Muscle layer of duodenum (tissue), 2 donors: ENCODE data around the gene PSMD13.
A peak's percentile ranks its signal among the peaks of the same experiment; 100 is the strongest.
"Not testable (repeated sequence)": the region's sequence is repeated elsewhere in the genome, so short reads cannot be mapped to it uniquely, and the experiment has no call there.

Source experiments
- H3K27ac ChIP-seq: one replicate; pipeline ENCODE4 v1.7.0; 2013; ENCODE audit warnings: mild to moderate bottlenecking, low read length
- H3K27me3 ChIP-seq: one replicate; pipeline ENCODE4 v1.7.0; 2013; ENCODE audit warnings: low read depth, mild to moderate bottlenecking, control low read depth, low read length
- H3K36me3 ChIP-seq, 2 donors: one replicate each; pipeline ENCODE4 v1.7.0; 2013; ENCODE audit warnings: low read length in 2 of 2, control low read depth in 1 of 2, mild to moderate bottlenecking in 1 of 2; ENCODE audit not compliant: insufficient read depth in 2 of 2, control insufficient read depth in 1 of 2
- H3K4me1 ChIP-seq, 2 donors: one replicate each; pipeline ENCODE4 v1.7.0; 2013; ENCODE audit warnings: low read length in 2 of 2, mild to moderate bottlenecking in 2 of 2, control low read depth in 1 of 2, moderate library complexity in 1 of 2; ENCODE audit not compliant: insufficient read depth in 2 of 2, control insufficient read depth in 1 of 2
- H3K4me3 ChIP-seq, 2 donors: one replicate each; pipeline ENCODE4 v1.7.0; 2013; ENCODE audit warnings: low read length in 2 of 2, low read depth in 1 of 2, mild to moderate bottlenecking in 1 of 2
- H3K9me3 ChIP-seq, 2 donors: one replicate each; pipeline ENCODE4 v1.7.0; 2013; ENCODE audit warnings: low read length in 2 of 2, control low read depth in 1 of 2, mild to moderate bottlenecking in 1 of 2; ENCODE audit not compliant: control insufficient read depth in 1 of 2
- donor health status: healthy.

Gene PSMD13

GRCh38 chr11:236774-237767, at the start of gene PSMD13:
Gene PSMD13, plus strand, starts transcription at chr11:236976. Its CDS starts 74 bp downstream, at chr11:237050.
- H3K4me1 ChIP-seq: peaks cover 8 to 23% of the 10 kb centered on the region in 2 donors

GRCh38 chr11:189200-189783, 47.5 kb upstream of the PSMD13 start:
- not testable (repeated sequence) for H3K4me3 ChIP-seq, H3K27ac ChIP-seq, H3K4me1 ChIP-seq, H3K27me3 ChIP-seq, H3K9me3 ChIP-seq, H3K36me3 ChIP-seq

More at GRCh38 chr11:236774-237767, at the start of gene PSMD13:
- Histone ChIP-seq H3K9me3 (no peaks in the 10 kb centered on the region), H3K27ac (peak within 1 kb of the TSS; percentile 97), H3K36me3 (peaks cover 18 to 26% of the 10 kb centered on the region in 2 donors), H3K27me3 (no peaks in the 10 kb centered on the region), H3K4me3 (peak within 1 kb of the TSS; percentile 70 to 94)

- not testable (repeated sequence) for H3K27ac ChIP-seq, H3K9me3 ChIP-seq, H3K4me1 ChIP-seq, H3K4me3 ChIP-seq, H3K36me3 ChIP-seq, H3K27me3 ChIP-seq
Observed at GRCh38 chr11:189843-190311, 46.9 kb upstream of the PSMD13 start.

DNA sequence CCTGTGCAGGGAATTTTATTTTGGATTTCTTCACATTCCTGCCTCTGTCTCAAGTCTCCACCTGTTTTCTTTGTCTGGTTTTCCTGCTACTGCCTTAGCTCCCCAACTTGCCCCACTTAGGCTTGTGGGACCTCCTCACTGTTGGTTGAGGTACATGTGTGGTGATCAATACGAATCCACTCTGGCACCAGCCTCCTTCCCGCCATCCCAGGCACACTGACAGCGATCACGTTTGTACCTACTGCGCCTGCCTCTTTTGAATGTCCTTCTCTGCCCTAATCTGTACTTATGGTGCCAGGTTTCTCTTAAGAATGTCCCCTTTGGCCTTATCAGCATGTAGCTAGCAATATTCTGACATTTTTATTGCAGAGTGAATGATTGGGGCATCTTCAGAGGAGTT, 46.2 kb upstream of the PSMD13 start:
- H3K27ac ChIP-seq, H3K9me3 ChIP-seq, H3K4me1 ChIP-seq, H3K4me3 ChIP-seq, H3K36me3 ChIP-seq, H3K27me3 ChIP-seq: not testable (repeated sequence)

DNA sequence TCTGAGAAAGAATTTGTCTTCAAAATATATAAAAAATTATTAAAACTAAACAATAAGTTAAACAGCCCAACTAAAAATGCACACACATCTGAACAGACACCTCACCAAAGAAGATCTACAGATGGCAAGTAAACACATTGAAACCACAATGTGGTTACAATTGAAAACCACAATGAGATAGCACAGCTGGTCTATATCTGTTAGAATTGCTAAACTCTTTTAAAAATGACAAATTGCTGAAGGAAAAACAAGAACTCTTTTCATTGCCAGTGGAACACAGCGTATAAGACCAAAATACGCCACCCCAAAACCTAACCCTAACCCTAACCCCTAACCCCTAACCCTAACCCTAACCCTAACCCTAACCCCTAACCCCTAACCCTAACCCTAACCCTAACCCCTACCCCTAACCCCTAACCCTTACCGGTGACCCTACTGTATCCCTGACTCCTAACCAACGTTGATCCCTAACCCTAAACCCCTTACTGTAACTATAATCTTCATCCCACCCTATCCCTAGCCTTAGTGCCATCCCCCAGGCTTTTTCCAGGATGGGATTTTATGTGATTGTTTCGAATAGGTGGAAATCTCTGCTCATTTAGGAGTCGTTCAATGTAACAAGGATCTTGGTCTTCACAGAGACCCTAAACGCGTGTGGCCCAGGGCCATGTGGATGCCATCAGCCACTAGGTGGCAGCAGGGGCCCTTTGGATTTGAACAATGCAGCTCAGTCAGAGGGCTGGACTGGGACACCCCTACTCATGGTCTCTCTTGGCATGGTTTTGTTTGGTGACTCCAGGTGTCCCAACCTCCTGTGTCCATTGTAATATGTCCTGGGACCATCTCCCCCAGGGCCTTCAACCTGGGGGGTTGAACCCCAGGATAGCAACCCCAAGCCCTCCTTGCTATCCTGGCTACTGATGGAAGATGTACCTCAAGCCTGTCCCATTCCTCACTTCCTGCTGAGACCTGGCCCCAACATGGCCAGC, 45.0 kb upstream of the PSMD13 start:
- H3K27ac ChIP-seq, H3K36me3 ChIP-seq, H3K9me3 ChIP-seq, H3K4me1 ChIP-seq, H3K4me3 ChIP-seq, H3K27me3 ChIP-seq: not testable (repeated sequence)

GRCh38 chr11:192674-193128, 44.1 kb upstream of the PSMD13 start, which contains the start of gene SCGB1C1:
Gene SCGB1C1, plus strand, starts transcription at chr11:193078. Its CDS starts 22 bp downstream, at chr11:193100.
- not testable (repeated sequence) for H3K4me1 ChIP-seq, H3K9me3 ChIP-seq, H3K27me3 ChIP-seq, H3K27ac ChIP-seq, H3K36me3 ChIP-seq, H3K4me3 ChIP-seq

DNA sequence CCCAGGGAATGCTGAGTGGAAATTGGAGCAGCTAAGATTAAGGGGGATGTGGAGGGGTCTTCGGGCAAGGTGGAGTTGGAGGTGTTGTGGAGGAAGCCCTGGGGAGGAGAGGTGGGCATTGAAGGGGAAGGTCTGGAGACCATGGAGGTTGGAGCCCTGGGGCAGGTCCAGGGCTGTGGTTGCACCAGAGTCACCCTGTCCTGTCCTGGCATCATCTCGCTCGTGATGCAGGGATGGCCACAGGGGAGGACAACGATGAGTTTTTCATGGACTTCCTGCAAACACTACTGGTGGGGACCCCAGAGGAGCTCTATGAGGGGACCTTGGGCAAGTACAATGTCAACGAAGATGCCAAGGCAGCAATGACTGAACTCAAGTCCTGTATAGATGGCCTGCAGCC, 43.3 kb upstream of the PSMD13 start:
- H3K27me3 ChIP-seq, H3K36me3 ChIP-seq, H3K4me3 ChIP-seq, H3K27ac ChIP-seq, H3K9me3 ChIP-seq, H3K4me1 ChIP-seq: not testable (repeated sequence)

DNA sequence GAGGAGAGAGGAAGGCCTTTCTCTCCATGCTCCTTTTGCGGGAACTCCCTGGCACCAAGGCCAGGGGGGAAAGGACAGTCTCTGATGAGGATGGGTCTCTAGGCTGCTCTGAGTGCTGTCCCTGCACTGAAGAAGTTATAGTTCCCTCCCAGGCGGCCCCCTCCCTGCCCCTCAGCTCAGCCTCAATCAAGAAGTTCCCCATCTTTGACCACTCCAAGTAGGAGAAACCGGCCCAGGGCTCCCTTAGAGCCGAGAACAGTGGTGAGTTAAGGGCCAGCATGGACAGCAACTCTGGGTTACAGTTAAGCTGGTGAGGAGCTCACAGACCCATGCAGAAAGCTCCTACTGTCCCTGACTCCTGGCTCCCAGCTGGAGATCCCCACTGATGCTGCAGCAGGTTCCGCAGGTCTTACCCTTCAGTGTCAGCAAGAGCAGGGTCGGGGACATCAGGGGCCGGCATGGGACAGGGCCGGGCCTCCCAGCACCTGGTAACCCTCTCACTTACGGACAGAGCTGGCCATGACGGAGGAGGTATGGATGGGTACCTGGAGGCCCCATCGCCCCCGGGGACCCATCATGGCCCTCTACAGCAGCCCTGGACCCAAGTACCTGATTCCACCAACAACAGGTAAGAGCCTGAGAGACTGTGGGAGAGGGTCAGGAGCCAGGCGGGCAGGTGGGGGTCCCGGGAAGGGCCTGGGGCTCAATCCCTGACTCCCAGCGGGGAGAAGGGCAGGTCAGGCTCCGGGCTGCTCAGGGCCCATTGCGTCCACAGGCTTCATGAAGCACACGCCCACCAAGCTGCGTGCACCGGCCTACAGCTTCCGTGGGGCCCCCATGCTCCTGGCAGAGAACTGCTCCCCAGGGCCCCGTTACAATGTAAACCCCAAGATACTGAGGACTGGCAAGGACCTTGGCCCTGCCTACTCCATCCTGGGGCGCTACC, 39.7 kb upstream of the PSMD13 start:
- H3K4me3 ChIP-seq: no peak overlapping the region
- no peaks in the 10 kb centered on the region for H3K4me1 ChIP-seq
- H3K36me3 ChIP-seq: peaks cover 0 to 7% of the 10 kb centered on the region in 2 donors
- no peaks in the 10 kb centered on the region for H3K9me3 ChIP-seq
- no peak overlapping the region for H3K27ac ChIP-seq
- no peaks in the 10 kb centered on the region for H3K27me3 ChIP-seq

DNA sequence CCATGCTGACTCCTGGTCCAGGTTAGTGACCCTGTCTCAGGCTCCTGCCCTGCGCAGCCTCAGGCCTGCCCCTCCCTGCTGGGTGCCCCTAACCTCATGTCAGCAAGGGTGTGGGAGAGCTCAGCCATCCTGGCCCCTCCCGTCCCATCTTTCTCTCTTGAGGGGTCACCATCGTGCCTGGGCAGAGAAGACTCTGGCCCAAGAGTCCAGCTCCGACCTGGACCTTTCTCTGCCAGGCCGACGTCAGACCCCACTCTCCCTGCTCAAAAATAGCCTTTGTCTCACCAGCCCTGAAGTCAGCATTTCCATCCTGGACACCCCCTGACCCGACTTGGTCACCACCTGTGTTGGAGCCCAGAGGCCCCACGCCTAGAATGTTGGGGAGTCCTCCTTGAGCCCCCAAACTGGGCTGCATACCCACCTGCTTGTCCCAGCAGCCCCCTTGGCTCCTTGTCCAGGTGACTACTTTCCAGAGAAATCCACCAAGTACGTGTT, 39.0 kb upstream of the PSMD13 start:
- Histone ChIP-seq H3K4me1 (no peaks in the 10 kb centered on the region), H3K9me3 (no peaks in the 10 kb centered on the region), H3K36me3 (peaks cover under 1 to 12% of the 10 kb centered on the region in 2 donors), H3K27ac (no peak overlapping the region), H3K4me3 (no peak overlapping the region), H3K27me3 (no peaks in the 10 kb centered on the region)

- no peaks in the 10 kb centered on the region for H3K4me1 ChIP-seq
- H3K4me3 ChIP-seq: no peak overlapping the region
- H3K36me3 ChIP-seq: peaks cover 6 to 18% of the 10 kb centered on the region in 2 donors
- no peak overlapping the region for H3K27ac ChIP-seq
- H3K9me3 ChIP-seq: no peaks in the 10 kb centered on the region
- no peaks in the 10 kb centered on the region for H3K27me3 ChIP-seq
Observed at GRCh38 chr11:198236-198806, 38.5 kb upstream of the PSMD13 start.
